HCT116 (cell line): Measurements from ENCODE around the gene SERGEF. TPM values are rescaled to one million over a fixed set of nuclear protein-coding genes. Genes with fewer than 3 reads are reported as not detected.

Experiments
- ATAC-seq: fragments of 200-7000 bp; cut with Tn5 transposase; 2 replicates; pipeline ENCODE4 v1.9.1; 2020; ENCODE audit warnings: mild to moderate bottlenecking, moderate library complexity
- BruUV-seq: library from RNA; stranded (reverse); fragments of 400-500 nt; replicated peaks from 2 replicates; lab custom pipeline; 2021; lab: Mats Ljungman, UMichigan
- CTCF ChIA-PET: fragments of 300-600 bp; sonication (Branson Sonifier 250); formaldehyde crosslinking; loops from one replicate; lab custom pipeline; 2021; ENCODE audit warnings: antibody characterized with exemption; lab: Charles Lee
- POLR2A ChIA-PET: fragments of 300-600, 350-600 bp; sonication (Branson Sonifier 250); formaldehyde crosslinking; loops from one replicate; lab custom pipeline; 2021; ENCODE audit warnings: antibody characterized with exemption; lab: Charles Lee
- RAD21 ChIA-PET, 2 experiments: fragments of 300-600 bp; sonication (Branson Sonifier 250); formaldehyde crosslinking; loops; one replicate each; lab custom pipeline; 2023; ENCODE audit warnings: low total read pairs in 2 of 2; ENCODE audit not compliant: uncharacterized antibody in 2 of 2, unreplicated experiment in 2 of 2, low non-redundant PET in 1 of 2; lab: Charles Lee
- DNase-seq: peaks from one replicate; pipeline ENCODE4 v3.0.0-alpha.2; 2010; ENCODE audit warnings: low read depth, low spot score
- H2AFZ ChIP-seq: fragments of 200-600 bp; shearing (Covaris generic), sonication (generic); 2 replicates; pipeline ENCODE4 v1.6.1; 2017; ENCODE audit warnings: low read depth, mixed run types, mixed read lengths, antibody characterized with exemption, low read length; ENCODE audit not compliant: poor library complexity, severe bottlenecking
- H3K27ac ChIP-seq: 2 replicates; pipeline ENCODE4 v1.5.1; 2012; ENCODE audit warnings: low read depth, low read length
- H3K27me3 ChIP-seq: fragments of 200-600 bp; sonication (generic); 2 replicates; pipeline ENCODE4 v1.6.1; 2016; ENCODE audit warnings: mixed run types, low read length, mixed read lengths; ENCODE audit not compliant: insufficient read depth
- H3K36me3 ChIP-seq, 2 experiments: fragments of 200-500 bp in 1 of 2; fragments of 200-600 bp in 1 of 2; sonication (Bioruptor generic) in 1 of 2; sonication (generic) in 1 of 2; 2 replicates each; pipeline versions ENCODE4 v1.5.1 to v1.6.1; 2014 to 2016; ENCODE audit warnings: low read length in 2 of 2, inconsistent platforms in 1 of 2, mixed read lengths in 1 of 2, mixed run types in 1 of 2; ENCODE audit not compliant: insufficient read depth in 2 of 2, control insufficient read depth in 1 of 2
- H3K4me1 ChIP-seq, 2 experiments: fragments of 200-600 bp in 1 of 2; sonication (generic) in 1 of 2; 2 replicates each; pipeline versions ENCODE4 v1.5.1 to v1.6.1; 2012 to 2017; ENCODE audit warnings: low read length in 2 of 2, inconsistent platforms in 1 of 2, mild to moderate bottlenecking in 1 of 2, mixed read lengths in 1 of 2, mixed run types in 1 of 2, moderate library complexity in 1 of 2; ENCODE audit not compliant: insufficient read depth in 2 of 2, control insufficient read depth in 1 of 2
- H3K4me2 ChIP-seq: fragments of 200-600 bp; sonication (generic); 2 replicates; pipeline ENCODE4 v1.6.1; 2017; ENCODE audit warnings: mixed run types, low read length, mixed read lengths
- H3K4me3 ChIP-seq, 2 experiments: fragments of 200-600 bp in 1 of 2; sonication (generic) in 1 of 2; replicated peaks in 1 of 2; 2 replicates each; pipeline ENCODE4 v1.5.1; 2011 to 2016; ENCODE audit warnings: low read length in 2 of 2, control low read depth in 1 of 2, low read depth in 1 of 2, mild to moderate bottlenecking in 1 of 2, mixed read lengths in 1 of 2, mixed run types in 1 of 2
- H3K79me2 ChIP-seq: fragments of 200-600 bp; sonication (generic); 2 replicates; pipeline ENCODE4 v1.6.1; 2017; ENCODE audit warnings: mild to moderate bottlenecking, mixed run types, low read length, moderate library complexity, mixed read lengths; ENCODE audit not compliant: insufficient read depth
- H3K9ac ChIP-seq: fragments of 200-600 bp; sonication (generic); 2 replicates; pipeline ENCODE4 v1.6.1; 2016; ENCODE audit warnings: low read length, mixed read lengths
- H3K9me2 ChIP-seq: fragments of 200-600 bp; sonication (generic), shearing (Covaris generic); 2 replicates; pipeline ENCODE4 v1.6.1; 2017; ENCODE audit warnings: mixed run types, mild to moderate bottlenecking, moderate library complexity; ENCODE audit not compliant: insufficient read depth
- H3K9me3 ChIP-seq, 2 experiments: fragments of 200-500 bp in 1 of 2; fragments of 200-600 bp in 1 of 2; sonication (Bioruptor generic) in 1 of 2; sonication (generic) in 1 of 2; 2 replicates each; pipeline ENCODE4 v1.6.1; 2014 to 2017; ENCODE audit warnings: low read length in 2 of 2, mixed read lengths in 2 of 2, inconsistent platforms in 1 of 2, low read depth in 1 of 2, mild to moderate bottlenecking in 1 of 2, mixed run types in 1 of 2, moderate library complexity in 1 of 2; ENCODE audit not compliant: control insufficient read depth in 1 of 2, insufficient read depth in 1 of 2
- H4K20me1 ChIP-seq: fragments of 200-600 bp; sonication (generic), shearing (Covaris generic); 2 replicates; pipeline ENCODE4 v1.6.1; 2017; ENCODE audit warnings: mixed run types, mild to moderate bottlenecking, moderate library complexity; ENCODE audit not compliant: insufficient read depth
- CTCF ChIP-seq, 3 experiments: fragments of 200-600 bp in 1 of 3; sonication (generic) in 1 of 3; IDR thresholded peaks in 2 of 3; conservative IDR thresholded peaks in 1 of 3; 2 replicates each; pipeline ENCODE4 v1.5.1; 2012 to 2017; ENCODE audit warnings: low read depth in 2 of 3, low read length in 2 of 3, antibody characterized with exemption in 1 of 3, borderline replicate concordance in 1 of 3, control low read depth in 1 of 3, mild to moderate bottlenecking in 1 of 3, mixed read lengths in 1 of 3, mixed run types in 1 of 3, moderate library complexity in 1 of 3; ENCODE audit not compliant: insufficient read depth in 1 of 3
- EGR1 ChIP-seq: IDR thresholded peaks from 2 replicates; pipeline ENCODE4 v1.6.1; 2012; ENCODE audit warnings: low read depth
- EZH2 ChIP-seq: fragments of 200-600 bp; sonication (generic); IDR thresholded peaks from 2 replicates; pipeline ENCODE4 v1.6.1; 2017; ENCODE audit warnings: antibody characterized with exemption, mixed run types
- JUND ChIP-seq: IDR thresholded peaks from 2 replicates; pipeline ENCODE4 v1.6.1; 2012
- POLR2AphosphoS5 ChIP-seq: IDR thresholded peaks from 2 replicates; pipeline ENCODE4 v1.6.1; 2011; ENCODE audit warnings: mild to moderate bottlenecking, low read depth, low read length, moderate library complexity
- RAD21 ChIP-seq: IDR thresholded peaks from 2 replicates; pipeline ENCODE4 v1.6.1; 2012; ENCODE audit warnings: low read depth, mild to moderate bottlenecking
- SP1 ChIP-seq: IDR thresholded peaks from 2 replicates; pipeline ENCODE4 v1.6.1; 2012; ENCODE audit warnings: low read depth
- SRF ChIP-seq: IDR thresholded peaks from 2 replicates; pipeline ENCODE4 v1.6.1; 2012; ENCODE audit warnings: low read depth
- YY1 ChIP-seq: IDR thresholded peaks from 2 replicates; pipeline ENCODE4 v1.6.1; 2011; ENCODE audit warnings: low read length, low read depth, moderate library complexity, mild to moderate bottlenecking; ENCODE audit not compliant: insufficient replicate concordance; ENCODE audit errors: extremely low read depth
- ZBTB33 ChIP-seq: IDR thresholded peaks from 2 replicates; pipeline ENCODE4 v1.6.1; 2011; ENCODE audit warnings: mild to moderate bottlenecking, low read length, moderate library complexity; ENCODE audit not compliant: insufficient replicate concordance; ENCODE audit errors: extremely low read depth
- intact Hi-C: fragments of 100-400 bp; cut with micrococcal nuclease; formaldehyde crosslinking; loops from 2 replicates; pipeline ENCODE4 v1.10.0; 2022
- total RNA-seq: library from RNA; stranded (reverse); gene quantifications from one replicate; pipeline ENCODE4 v1.2.1, GENCODE V29; 2021; ENCODE audit not compliant: unreplicated experiment

Gene SERGEF
- total RNA-seq, 1 experiment from 2014 or later = 32.8 TPM

GRCh38 chr11:17791144-17791543 is 221.7 kb downstream of the SERGEF start:
- POLR2A ChIA-PET = no interaction called here
- Histone ChIP-seq H3K9me3 (no peaks in the 10 kb centered on the region), H4K20me1 (no peaks in the 10 kb centered on the region)

More at GRCh38 chr11:17791144-17791543, 221.7 kb downstream of the SERGEF start:
- TF ChIP-seq CTCF (IDR thresholded peaks at IDR 0.05 in 2 of 3, conservative IDR thresholded peaks at IDR 0.05 in 1 of 3; ENCODE audit: borderline replicate concordance in 1 of 3, insufficient read depth in 1 of 3, low read depth in 2 of 3, low read length in 2 of 3) (no peak), SRF (no peak), POLR2AphosphoS5 (no peak), YY1 (no peak), EZH2 (no peak), RAD21 (no peak), SP1 (no peak), JUND (no peak), ZBTB33 (no peak), EGR1 (no peak)
- Histone ChIP-seq H3K4me3 (no peak overlapping the region), H3K36me3 (no peaks in the 10 kb centered on the region), H3K9ac (no peak overlapping the region), H3K79me2 (no peaks in the 10 kb centered on the region), H3K9me2 (no peaks in the 10 kb centered on the region), H2AFZ (no peak overlapping the region), H3K27me3 (no peaks in the 10 kb centered on the region), H3K27ac (no peak overlapping the region), H3K4me1 (peaks cover 8 to 25% of the 10 kb centered on the region in 2 experiments), H3K4me2 (no peak overlapping the region)
- DNase-seq (no peak), ATAC-seq (no peak)
- BruUV-seq = no TSS peak
- ChIA-PET RAD21 (no interaction called here), CTCF (no interaction called here)
- intact Hi-C loops = no loop called here
